Fibroblast of lung (primary cell): ENCODE results near the gene CEMIP. TPM values are rescaled to one million over a fixed set of nuclear protein-coding genes. Genes with fewer than 3 reads are reported as not detected.

Experiments used
- DNase-seq, 2 donors: peaks; one replicate each; pipeline versions ENCODE4 v3.0.0 to v3.0.0-alpha.2; 2010; ENCODE audit warnings: low read depth in 2 of 2
- H2AFZ ChIP-seq: 2 replicates; pipeline ENCODE4 v1.5.1; 2012; ENCODE audit warnings: low read length, control low read depth, inconsistent platforms
- H3K27ac ChIP-seq: 2 replicates; pipeline ENCODE4 v1.5.1; 2011; ENCODE audit warnings: low read length, control low read depth; ENCODE audit not compliant: insufficient read depth
- H3K27me3 ChIP-seq: 2 replicates; pipeline ENCODE4 v1.5.1; 2011; ENCODE audit warnings: mild to moderate bottlenecking, low read length; ENCODE audit not compliant: control insufficient read depth, insufficient read depth
- H3K36me3 ChIP-seq: 2 replicates; pipeline ENCODE4 v1.5.1; 2011; ENCODE audit warnings: low read length; ENCODE audit not compliant: control insufficient read depth, insufficient read depth
- H3K4me1 ChIP-seq: 2 replicates; pipeline ENCODE4 v1.5.1; 2011; ENCODE audit warnings: low read length; ENCODE audit not compliant: control insufficient read depth, insufficient read depth; ENCODE audit errors: extremely low read depth
- H3K4me2 ChIP-seq: 2 replicates; pipeline ENCODE4 v1.5.1; 2011; ENCODE audit warnings: low read length, control low read depth; ENCODE audit not compliant: insufficient read depth; ENCODE audit errors: extremely low read depth
- H3K4me3 ChIP-seq, 4 experiments: fragments of 200-600 bp in 1 of 4; sonication (generic) in 1 of 4; replicated peaks in 1 of 4; 2 replicates each; pipeline ENCODE4 v1.5.1; 2011 to 2016; ENCODE audit warnings: low read length in 4 of 4, low read depth in 3 of 4, mild to moderate bottlenecking in 3 of 4, control low read depth in 2 of 4, inconsistent platforms in 1 of 4, mixed read lengths in 1 of 4; ENCODE audit not compliant: insufficient read depth in 1 of 4; ENCODE audit errors: control extremely low read depth in 1 of 4
- H3K79me2 ChIP-seq: 2 replicates; pipeline ENCODE4 v1.5.1; 2012; ENCODE audit warnings: mild to moderate bottlenecking, low read length, inconsistent platforms; ENCODE audit not compliant: control insufficient read depth, insufficient read depth
- H3K9ac ChIP-seq: 2 replicates; pipeline ENCODE4 v1.5.1; 2011; ENCODE audit warnings: mild to moderate bottlenecking, low read length, control low read depth; ENCODE audit not compliant: insufficient read depth
- H3K9me3 ChIP-seq: 2 replicates; pipeline ENCODE4 v1.5.1; 2012; ENCODE audit warnings: low read depth, low read length; ENCODE audit not compliant: control insufficient read depth, insufficient read depth
- H4K20me1 ChIP-seq: 2 replicates; pipeline ENCODE4 v1.5.1; 2011; ENCODE audit warnings: low read length; ENCODE audit not compliant: control insufficient read depth, insufficient read depth; ENCODE audit errors: extremely low read depth
- CTCF ChIP-seq, 2 donors: IDR thresholded peaks in 1 of 2; conservative IDR thresholded peaks in 1 of 2; 1 replicate in 1 of 2; 2 replicates in 1 of 2; pipeline ENCODE4 v1.5.1; 2011 to 2012; ENCODE audit warnings: low read length in 2 of 2, control low read depth in 1 of 2, inconsistent platforms in 1 of 2, low read depth in 1 of 2, mild to moderate bottlenecking in 1 of 2
- EZH2 ChIP-seq: IDR thresholded peaks from 2 replicates; pipeline ENCODE4 v1.5.1; 2012; ENCODE audit warnings: low read length, control low read depth, mild to moderate bottlenecking; ENCODE audit errors: missing control alignments
- polyA plus RNA-seq, 2 donors: library from polyadenylated mRNA; depleted of rRNA in 1 of 2; stranded (reverse) in 1 of 2; unstranded in 1 of 2; fragments of >200 nt; gene quantifications; 2 replicates each; pipeline ENCODE4 v1.2.1, GENCODE V29; 2011 to 2012; ENCODE audit warnings: missing spikeins in 1 of 2
- total RNA-seq: library from RNA; depleted of rRNA; stranded (reverse); fragments of >200 nt; gene quantifications from 2 replicates; pipeline ENCODE4 v1.2.1, GENCODE V29; 2014

CEMIP gene
- total and polyA plus RNA-seq, 2 donors (not counting 1 experiment from before 2014, with no cell fraction given), result 946 to 1,190 TPM

GRCh38 chr15:80747317-80748053 is 31.7 kb upstream of the CEMIP start:
- H3K9ac ChIP-seq, result no peak overlapping the region
- no peaks in the 10 kb centered on the region for H3K9me3 ChIP-seq
- peaks cover 6% of the 10 kb centered on the region for H3K36me3 ChIP-seq
- peaks cover 5% of the 10 kb centered on the region for H3K4me1 ChIP-seq
- peak in 1 of 2 donors; percentile 25 for TF ChIP-seq CTCF (conservative IDR thresholded peaks at IDR 0.05 in 1 of 2, IDR thresholded peaks at IDR 0.05 in 1 of 2; ENCODE audit: low read depth in 1 of 2, low read length in 2 of 2)
- no peak for TF ChIP-seq EZH2
- H3K4me2 ChIP-seq, result no peak overlapping the region
- peak overlapping the region in 1 of 4 experiments; percentile 15 for H3K4me3 ChIP-seq
- DNase-seq, result no peak
- peaks cover 22% of the 10 kb centered on the region for H3K79me2 ChIP-seq
- H3K27me3 ChIP-seq, result no peaks in the 10 kb centered on the region
- H3K27ac ChIP-seq, result no peak overlapping the region
- no peak overlapping the region for H2AFZ ChIP-seq
- no peaks in the 10 kb centered on the region for H4K20me1 ChIP-seq

- H2AFZ ChIP-seq, result no peak overlapping the region
- H3K4me2 ChIP-seq, result no peak overlapping the region
- DNase-seq, result no peak
- no peaks in the 10 kb centered on the region for H4K20me1 ChIP-seq
- H3K4me3 ChIP-seq, result no peak overlapping the region
- peaks cover 10% of the 10 kb centered on the region for H3K36me3 ChIP-seq
- no peaks in the 10 kb centered on the region for H3K27me3 ChIP-seq
- no peaks in the 10 kb centered on the region for H3K4me1 ChIP-seq
- peaks cover 19% of the 10 kb centered on the region for H3K79me2 ChIP-seq
- TF ChIP-seq EZH2, result no peak
- TF ChIP-seq CTCF (conservative IDR thresholded peaks at IDR 0.05 in 1 of 2, IDR thresholded peaks at IDR 0.05 in 1 of 2; ENCODE audit: low read depth in 1 of 2, low read length in 2 of 2), result no peak
- no peak overlapping the region for H3K27ac ChIP-seq
- H3K9ac ChIP-seq, result no peak overlapping the region
- H3K9me3 ChIP-seq, result no peaks in the 10 kb centered on the region
Observed at GRCh38 chr15:80749589-80749988, 29.6 kb upstream of the CEMIP start.

GRCh38 chr15:80750575-80750974 is 28.6 kb upstream of the CEMIP start:
- Histone ChIP-seq H2AFZ (no peak overlapping the region), H3K4me2 (no peak overlapping the region), H3K4me1 (no peaks in the 10 kb centered on the region), H3K27me3 (no peaks in the 10 kb centered on the region), H3K36me3 (peaks cover 10% of the 10 kb centered on the region), H4K20me1 (no peaks in the 10 kb centered on the region), H3K79me2 (peaks cover 19% of the 10 kb centered on the region), H3K4me3 (no peak overlapping the region), H3K9me3 (no peaks in the 10 kb centered on the region), H3K9ac (no peak overlapping the region), H3K27ac (no peak overlapping the region)
- DNase-seq, result peak in 1 of 2 donors; percentile 65
- no peak for TF ChIP-seq CTCF (conservative IDR thresholded peaks at IDR 0.05 in 1 of 2, IDR thresholded peaks at IDR 0.05 in 1 of 2; ENCODE audit: low read depth in 1 of 2, low read length in 2 of 2)
- TF ChIP-seq EZH2, result no peak
